Keratinocyte (primary cell): Measurements from ENCODE around the gene HCFC1.

Experiments used
- EZH2 ChIP-seq: IDR thresholded peaks from one replicate; pipeline ENCODE4 v1.6.1; 2012; ENCODE audit warnings: inconsistent platforms, mild to moderate bottlenecking, low read length, moderate library complexity
- TF ChIP-seq, protein P1 (sequence below), 3 experiments: IDR thresholded peaks in 1 of 3; conservative IDR thresholded peaks in 1 of 3; optimal IDR thresholded peaks in 1 of 3; 2 replicates in 2 of 3; 3 replicates in 1 of 3; pipeline versions ENCODE3 to v1.5.1; 2011; ENCODE audit warnings: low read length in 3 of 3, mild to moderate bottlenecking in 3 of 3, moderate library complexity in 2 of 3, control low read depth in 1 of 3, inconsistent platforms in 1 of 3; ENCODE audit not compliant: insufficient read depth in 2 of 3; ENCODE audit errors: extremely low read depth in 1 of 3

DNA sequence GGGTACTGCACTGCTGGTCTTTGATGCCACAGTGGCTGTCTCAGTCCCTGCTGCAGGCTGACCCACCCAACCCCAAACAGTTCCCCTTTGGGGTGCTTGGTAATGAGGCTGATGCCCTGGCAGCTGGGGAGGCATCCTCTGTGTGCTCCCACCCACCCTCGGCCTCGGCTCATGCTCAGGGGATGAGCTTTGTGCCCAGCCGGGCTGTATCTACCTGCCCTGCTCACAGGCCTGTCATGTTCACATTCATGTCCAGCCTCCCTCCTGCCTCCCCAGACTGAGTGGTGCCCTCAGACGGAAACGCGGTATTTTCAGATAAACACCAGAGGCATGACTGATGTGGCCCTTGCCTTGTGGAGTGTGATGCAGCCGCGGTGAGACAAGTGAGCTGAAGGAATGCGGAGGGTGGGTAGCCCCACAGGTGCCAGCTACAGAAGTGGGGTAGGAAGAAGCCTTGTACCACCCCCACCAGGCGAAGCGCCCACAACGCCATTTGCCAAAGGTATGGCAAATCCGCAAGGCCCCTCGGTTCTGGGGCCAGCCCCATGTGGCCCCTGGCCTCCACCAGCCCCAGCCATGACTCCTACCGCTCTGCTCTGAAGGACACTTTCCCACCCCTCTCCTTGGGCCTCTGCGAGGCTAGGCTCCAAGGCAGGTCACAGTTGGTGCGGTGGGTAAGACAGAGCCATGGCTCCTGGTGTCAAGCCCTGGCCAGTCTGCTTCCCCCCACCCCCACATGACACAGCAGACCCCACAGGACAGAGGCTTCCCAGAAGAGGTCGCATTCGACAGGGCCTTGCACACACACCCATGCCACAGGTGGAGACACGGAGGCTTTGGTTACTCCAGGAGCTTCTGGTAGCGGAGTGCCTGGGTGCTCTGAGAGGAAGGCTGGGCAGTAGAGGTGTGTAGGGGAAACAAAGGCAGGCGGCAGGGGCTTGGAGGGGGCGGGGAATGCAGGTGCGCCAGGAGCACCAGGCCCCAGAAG is 25.4 kb downstream of the HCFC1 start:
- TF ChIP-seq EZH2: no peak
- TF ChIP-seq, protein P1, sequence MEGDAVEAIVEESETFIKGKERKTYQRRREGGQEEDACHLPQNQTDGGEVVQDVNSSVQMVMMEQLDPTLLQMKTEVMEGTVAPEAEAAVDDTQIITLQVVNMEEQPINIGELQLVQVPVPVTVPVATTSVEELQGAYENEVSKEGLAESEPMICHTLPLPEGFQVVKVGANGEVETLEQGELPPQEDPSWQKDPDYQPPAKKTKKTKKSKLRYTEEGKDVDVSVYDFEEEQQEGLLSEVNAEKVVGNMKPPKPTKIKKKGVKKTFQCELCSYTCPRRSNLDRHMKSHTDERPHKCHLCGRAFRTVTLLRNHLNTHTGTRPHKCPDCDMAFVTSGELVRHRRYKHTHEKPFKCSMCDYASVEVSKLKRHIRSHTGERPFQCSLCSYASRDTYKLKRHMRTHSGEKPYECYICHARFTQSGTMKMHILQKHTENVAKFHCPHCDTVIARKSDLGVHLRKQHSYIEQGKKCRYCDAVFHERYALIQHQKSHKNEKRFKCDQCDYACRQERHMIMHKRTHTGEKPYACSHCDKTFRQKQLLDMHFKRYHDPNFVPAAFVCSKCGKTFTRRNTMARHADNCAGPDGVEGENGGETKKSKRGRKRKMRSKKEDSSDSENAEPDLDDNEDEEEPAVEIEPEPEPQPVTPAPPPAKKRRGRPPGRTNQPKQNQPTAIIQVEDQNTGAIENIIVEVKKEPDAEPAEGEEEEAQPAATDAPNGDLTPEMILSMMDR (optimal IDR thresholded peaks at IDR 0.05 in 1 of 3, IDR thresholded peaks at IDR 0.05 in 1 of 3, conservative IDR thresholded peaks at IDR 0.05 in 1 of 3; ENCODE audit: extremely low read depth in 1 of 3, insufficient read depth in 2 of 3, low read length in 3 of 3): no peak
